H4 (cell line): ENCODE data around the gene ACTR2. TPM values are rescaled to one million over a fixed set of nuclear protein-coding genes. Genes with fewer than 3 reads are reported as not detected.
"Not testable (repeated sequence)": the region's sequence is repeated elsewhere in the genome, so short reads cannot be mapped to it uniquely, and the experiment has no call there.

ENCODE experiments used
- DNase-seq: peaks from one replicate; pipeline ENCODE4 v3.0.0-alpha.2; 2015; ENCODE audit warnings: low spot score
- total RNA-seq: library from RNA; depleted of rRNA; stranded (reverse); fragments of >200 nt; shearing (Covaris generic); gene quantifications from 2 replicates; pipeline ENCODE4 v1.2.3, GENCODE V29; 2014; rRNA removed

The ACTR2 gene
- 28.0 and 45.3 TPM in 2 replicates for total RNA-seq

DNA sequence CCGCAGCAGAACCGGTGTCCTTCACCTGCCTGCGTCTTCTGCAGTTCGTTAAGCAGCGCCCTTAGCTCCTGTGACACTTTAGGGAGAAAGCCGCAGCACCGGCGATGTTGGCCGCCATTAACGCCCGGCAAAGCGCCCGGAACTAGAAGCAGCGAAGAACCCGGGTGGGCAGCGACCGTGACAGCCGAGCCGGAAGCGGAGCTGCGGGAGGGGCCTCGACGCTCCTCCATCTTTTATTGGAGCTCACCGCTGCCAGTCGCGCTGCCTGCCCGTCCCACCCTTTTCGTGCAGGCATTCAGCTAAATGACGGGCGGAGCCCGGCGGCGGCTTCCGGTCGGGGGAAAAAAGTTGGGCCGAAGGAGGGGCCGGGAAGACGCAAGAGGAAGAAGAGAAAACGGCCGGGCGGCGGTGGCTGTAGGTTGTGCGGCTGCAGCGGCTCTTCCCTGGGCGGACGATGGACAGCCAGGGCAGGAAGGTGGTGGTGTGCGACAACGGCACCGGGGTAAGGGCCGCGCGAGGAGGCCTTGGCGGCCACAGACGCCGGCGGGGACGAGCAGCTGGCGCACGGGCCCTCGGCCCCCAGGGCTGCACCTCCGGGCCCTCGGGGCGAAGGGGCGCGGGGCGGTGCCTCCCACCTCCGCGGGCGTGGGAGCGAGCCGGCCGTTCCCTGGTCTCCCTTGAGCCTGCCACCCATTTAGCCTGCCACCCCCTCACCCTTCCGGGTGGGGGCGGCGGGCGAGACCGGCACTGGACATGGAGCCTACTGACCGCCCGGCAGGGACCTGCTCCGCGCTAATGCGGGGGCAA, at the start of gene ACTR2:
ACTR2 (plus strand) TSS at position 376 of the 807 bp plus-strand sequence; CDS start at position 455, 79 bp downstream.
- peak; percentile 95 for DNase-seq

DNA sequence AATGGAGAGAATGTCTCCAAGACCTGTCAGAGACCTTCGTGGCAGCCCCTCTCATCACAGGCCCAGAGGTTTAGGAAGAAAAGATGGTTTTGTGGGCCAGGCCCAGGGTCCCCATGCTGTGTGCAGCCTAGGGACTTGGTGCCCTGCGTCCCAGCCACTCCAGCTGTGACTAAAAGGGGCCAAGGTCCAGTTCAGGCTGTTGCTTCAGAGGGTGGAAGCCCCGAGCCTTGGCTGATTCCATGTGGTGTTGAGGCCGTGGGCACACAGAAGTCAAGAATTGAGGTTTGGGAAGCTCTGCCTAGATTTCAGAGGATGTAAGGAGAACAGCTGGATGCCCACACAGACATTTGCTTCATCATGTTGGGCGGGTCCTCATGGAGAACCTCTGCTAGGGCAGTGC, 45.1 kb upstream of the ACTR2 start:
- DNase-seq = no peak

DNA sequence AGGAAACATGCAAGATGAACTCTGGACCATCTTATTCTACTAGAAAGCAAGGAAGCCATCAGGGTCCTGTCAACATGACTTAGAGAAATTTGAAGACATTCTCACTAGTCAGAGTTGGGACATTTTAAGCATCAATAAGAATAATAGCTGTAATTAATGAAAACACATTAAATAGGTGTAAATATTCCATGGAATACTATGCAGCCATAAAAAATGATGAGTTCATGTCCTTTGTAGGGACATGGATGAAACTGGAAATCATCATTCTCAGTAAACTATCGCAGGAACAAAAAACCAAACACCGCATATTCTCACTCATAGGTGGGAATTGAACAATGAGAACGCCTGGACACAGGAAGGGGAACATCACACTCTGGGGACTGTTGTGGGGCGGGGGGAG, 44.2 kb upstream of the ACTR2 start:
- DNase-seq = not testable (repeated sequence)

DNA sequence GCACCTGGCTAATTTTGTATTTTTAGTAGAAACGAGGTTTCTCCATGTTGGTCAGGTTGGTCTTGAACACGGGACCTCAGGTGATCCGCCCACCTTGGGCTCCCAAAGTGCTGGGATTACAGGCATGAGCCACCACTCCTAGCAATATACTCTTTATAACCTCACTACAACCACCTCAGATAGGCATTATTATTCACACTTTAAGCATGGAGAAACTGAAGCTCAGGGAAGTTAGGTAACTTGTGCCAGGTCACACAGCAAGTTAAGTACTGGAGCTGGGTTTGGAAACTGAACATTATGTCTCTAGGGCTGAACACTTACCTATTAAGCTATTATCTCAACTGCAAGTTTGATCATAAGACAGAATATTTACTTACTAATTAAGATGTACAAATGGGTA, 42.6 kb upstream of the ACTR2 start:
- DNase-seq = no peak

DNA sequence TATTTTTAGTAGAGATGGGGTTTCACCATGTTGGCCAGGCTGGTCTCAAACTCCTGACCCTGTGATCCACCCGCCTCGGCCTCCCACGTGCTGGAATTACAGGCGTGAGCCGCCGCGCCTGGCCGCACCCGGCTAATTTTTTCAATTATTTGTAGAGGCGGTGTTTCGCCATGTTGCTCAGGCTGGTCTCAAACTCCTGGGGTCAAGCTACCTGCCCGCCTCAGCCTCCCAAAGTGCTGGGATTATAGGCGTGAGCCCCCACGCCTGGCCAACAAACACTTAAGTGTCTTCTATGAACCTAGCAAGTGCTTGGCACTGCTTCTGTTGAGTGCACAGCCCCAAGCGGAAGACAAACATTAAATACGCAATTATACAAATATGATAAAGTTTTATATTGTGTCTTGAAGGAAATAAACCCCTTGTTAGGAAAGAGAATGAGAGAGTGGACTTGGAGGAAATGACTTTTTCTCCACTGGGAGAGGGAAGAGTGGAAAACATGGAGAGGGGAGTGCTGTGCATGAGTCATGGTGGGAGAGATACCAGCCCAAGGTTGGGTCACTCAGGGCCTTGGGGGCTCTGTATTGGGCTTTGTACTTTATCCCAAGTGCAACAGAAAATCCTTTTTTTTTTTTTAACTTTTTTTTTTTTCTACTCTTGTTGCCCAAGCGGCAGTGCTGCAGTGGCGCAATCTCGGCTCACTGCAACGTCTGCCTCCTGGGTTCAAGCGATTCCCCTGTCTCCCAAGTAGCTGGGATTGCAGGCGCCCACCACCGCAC, 41.4 kb upstream of the ACTR2 start:
- no peak for DNase-seq

DNA sequence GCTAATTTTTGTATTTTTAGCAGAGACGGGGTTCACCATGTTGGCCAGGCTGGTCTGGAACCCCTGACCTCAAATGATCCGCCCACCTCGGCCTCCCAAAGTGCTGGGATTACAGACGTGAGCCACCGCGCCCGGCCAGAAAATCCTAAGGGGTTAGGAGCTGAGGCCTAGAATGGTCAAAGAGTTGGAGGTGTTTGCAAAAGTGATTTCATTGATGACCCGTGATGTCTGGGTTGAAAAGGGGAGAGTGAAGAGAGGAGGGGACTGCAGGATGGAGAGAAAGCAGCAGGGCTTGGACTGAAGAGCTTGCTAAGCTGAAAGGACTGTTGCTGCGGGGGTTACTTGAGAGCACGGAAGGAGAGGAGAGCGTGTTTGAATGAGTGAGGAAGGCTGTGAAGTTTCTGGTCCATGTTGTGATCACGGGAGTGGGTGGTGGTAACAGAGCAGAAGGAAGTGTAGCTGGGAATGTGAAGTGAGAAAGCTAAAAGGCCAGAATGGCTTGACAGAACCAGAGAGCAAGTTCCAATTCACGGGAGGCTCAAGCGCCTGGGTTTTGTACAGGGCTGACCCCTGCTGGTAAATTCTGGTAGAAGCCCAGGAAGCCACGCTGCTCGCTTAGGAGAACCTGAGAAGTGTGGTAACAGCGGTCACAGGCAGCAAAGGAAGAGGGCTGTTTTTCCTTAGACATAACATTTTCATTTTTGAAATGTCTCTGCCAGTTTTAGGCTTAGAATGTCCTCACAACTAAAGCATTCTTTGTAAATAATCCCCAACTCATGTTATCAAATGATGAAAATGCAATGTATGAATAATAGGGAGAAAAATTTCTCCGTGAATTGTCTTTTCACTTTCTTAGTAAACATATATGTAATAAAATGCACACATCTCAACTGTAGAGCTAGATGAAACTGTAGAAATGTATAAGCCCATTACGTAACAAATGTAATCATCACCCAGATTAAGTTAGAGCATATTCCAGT, 40.5 kb upstream of the ACTR2 start:
- DNase-seq = peak; percentile 62

DNA sequence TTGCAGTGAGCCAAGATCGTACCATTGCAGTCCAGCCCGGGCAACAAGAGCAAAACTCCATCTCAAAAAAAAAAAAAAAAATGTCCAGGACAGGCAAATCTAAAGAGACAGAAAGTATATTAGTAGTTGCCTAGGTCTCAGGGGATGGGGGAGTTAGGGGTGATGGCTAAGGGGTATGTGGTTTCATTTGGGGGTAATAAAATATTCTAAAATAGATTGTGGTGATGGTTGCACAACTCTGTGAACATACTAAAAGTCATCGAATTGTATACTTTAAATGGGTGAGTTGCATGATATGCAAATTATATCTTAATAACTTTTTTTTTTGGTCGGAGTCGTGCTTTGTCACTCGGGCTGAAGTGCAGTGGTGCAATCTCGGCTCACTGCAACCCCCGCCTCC, 34.2 kb upstream of the ACTR2 start:
- DNase-seq = no peak

DNA sequence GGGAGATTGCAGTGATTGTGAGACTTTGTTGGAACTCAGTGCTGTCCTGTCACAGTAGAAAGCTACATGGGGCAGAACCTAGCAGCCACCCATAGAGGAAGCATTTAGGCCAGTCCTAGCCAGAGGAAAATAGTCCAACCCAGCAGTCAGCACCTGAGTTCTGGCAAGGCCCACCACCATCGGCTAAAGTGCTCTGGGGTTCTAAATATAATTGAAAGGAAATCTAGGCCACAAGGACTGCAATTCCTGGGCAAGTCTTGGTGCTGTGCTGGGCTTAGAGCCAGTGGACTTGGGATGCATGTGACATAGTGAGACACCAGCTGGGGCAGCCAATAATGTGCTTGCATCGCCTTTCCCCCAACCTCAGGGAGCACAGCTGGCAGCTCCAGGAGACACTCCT, 28.9 kb upstream of the ACTR2 start:
- peak; percentile 21 for DNase-seq

DNA sequence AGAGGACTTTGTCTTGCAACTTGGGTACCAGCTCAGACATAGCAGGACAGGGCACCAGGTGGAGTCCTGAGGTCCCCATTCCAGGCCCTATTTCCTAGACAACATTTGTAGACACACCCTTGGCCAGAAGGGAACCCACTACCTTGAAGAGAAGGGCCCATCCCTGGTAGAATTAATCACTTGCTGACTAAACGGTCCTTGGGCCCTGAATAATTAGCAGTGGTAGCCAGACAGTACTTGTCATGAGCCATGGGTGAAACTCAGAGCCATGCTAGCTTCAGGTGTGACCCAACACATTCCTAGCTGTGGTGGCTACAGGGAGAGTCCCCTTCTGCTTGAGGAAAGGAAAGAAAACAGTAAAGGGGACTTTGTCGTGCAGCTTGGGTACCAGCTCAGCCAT, 28.5 kb upstream of the ACTR2 start:
- no peak for DNase-seq

DNA sequence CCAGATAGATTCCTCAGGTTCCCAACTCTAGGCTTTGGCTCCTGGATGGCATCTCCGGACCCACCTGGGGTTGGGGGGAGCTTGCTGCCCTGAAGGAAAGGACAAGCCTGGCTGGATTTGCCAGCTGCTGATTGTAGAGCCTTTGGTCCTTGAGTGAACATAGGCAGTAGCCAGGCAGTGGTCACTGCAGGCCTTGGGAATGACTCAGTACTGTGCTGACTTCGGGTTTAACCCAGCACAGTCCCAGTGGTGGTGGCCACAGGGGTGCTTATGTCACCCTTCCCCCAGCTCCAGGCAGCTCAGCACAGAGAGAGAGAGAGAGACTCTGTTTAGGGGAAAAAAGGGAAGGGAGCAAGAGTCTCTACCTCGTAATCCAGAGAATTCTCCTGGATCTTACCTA, 27.7 kb upstream of the ACTR2 start:
- no peak for DNase-seq

DNA sequence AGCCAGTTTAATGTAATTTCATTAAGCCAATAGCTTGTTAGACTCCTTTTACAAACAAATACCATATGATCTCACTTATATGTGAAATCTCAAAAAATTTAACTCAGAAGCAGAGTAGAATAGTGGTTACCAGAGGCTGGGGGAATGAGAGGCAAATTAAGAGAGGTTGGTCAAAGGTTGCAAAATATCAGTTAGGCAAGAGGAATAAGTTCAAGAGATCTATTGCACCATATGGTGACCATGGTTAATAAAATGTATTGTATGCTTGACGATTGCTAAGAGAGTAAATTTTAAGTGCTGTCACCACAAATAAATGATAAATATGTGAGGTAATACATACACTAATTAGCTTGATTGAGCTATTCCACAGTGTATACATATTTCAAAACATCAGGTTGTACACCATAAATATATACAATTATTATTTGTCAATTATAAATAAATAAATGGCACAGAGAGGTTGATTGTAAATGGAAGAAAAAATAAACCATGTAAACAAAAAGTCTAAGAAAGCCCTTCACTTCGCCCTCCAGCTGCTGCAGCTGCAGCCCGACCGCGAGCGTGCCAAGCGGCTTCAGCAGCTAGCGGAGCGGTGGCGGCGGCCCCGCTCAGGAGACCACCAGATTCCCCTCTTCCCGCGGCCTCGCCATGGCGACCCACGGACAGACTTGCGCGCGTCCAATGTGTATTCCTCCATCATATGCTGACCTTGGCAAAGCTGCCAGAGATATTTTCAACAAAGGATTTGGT, 23.0 kb upstream of the ACTR2 start:
- DNase-seq = no peak

DNA sequence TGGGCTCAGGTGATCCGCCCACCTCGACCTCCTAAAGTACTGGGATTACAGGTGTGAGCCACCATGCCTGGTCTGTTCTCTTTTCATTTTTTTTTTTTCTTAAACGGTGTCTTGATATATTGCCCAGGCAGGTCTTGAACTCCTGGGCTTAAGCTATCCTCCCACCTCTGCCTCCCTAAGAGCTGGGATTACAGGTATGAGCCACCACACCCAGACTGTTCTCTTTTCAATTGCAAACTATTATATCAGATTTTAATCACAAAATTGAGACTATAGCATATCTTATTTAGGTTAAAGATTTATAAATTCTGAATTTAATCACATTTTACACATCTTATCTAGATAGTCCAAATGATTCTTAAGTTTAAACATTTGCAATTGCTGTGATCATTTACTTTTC, 15.5 kb upstream of the ACTR2 start:
- DNase-seq = no peak

DNA sequence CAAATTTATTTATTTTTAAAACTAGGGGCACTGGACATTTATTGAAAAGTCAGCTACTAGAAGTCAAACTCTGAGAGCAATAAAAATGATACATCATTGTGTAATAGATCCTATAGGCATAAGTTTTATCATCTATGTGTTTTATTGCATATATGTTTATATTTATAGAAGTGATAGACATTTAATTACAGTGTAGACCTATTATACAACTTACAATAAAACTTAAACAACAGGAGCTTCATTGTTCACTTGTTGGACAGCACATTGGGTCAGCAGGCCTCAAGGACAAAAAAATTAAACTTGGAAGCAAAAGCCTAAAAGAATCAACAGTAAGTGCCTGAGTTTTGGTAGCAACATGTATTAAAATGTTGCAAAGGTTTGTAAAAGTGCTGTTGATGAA, 15.0 kb upstream of the ACTR2 start:
- DNase-seq = no peak

DNA sequence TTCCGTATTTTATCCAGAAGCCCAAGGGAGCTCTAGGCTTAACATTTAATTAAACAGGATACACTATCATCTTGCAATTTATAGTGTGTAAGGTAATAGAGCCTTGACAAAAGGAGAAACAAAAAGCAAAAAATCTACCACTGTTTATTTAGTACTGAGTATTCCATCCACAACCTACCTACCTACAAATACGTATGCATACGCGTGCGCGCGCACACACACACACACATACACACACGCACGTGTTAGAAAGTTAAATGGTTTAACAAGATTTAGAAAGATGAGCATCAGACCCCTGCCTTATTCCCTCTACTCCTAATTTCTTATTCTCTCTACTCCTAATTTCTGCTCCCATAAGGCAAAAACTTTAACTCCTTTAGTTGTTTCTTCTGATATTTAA, 14.6 kb upstream of the ACTR2 start:
- no peak for DNase-seq

DNA sequence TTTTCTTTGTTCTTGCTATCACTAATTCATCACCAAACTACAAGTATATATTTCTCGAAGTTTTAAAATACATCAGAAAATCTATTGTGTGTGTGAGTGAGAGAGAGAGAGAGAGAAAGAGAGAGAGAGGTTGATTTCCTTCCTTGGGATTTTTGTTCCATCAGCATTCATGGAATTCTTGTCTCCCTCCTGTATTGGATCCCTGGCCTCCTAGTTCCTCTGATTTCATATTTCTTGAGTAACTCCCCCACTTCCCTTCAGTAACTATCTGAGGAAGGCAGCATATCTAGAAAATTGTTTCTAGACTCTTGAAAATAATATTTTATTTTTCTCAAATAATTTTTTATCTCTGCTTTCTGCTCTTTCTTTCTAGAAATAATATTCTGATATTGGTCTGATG, 13.3 kb upstream of the ACTR2 start:
- DNase-seq = no peak

DNA sequence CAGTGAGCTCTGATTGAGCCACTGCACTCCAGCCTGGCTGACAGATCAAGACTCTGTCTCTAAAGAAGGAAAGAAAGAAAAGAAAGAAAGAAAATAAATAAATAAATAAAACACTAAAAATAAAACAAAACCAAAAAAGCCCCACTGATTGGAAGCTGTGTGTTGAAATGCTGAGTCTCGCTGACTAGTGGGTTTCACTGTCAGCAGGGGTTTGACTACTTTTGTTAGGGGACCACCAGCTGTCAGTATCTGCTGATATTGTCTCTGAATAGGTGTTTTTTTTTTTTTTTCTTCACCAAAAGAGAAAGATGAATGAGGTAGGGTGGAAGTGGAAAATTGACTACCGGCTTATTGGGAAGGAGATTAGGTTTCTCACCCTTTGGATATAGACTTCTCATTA, 12.8 kb upstream of the ACTR2 start:
- DNase-seq = no peak

DNA sequence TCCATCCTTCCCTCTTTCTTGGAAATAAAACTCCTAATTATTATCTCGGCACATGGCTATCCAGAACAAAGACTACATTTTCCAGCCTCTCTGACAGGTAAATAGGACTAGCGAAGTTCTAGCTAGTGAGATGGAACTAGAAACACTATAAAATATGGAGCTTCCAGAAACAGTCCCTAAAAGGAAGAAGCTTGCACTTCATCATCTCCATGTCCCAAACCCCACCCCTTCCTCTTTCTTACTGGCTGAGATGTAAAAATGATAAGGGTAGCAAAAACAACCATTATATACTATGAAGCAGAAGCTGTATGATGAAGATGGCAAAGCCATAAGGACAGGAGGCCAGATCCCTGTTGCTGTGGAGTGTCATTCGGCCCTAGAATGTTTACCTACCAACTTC, 11.7 kb upstream of the ACTR2 start:
- DNase-seq = no peak

DNA sequence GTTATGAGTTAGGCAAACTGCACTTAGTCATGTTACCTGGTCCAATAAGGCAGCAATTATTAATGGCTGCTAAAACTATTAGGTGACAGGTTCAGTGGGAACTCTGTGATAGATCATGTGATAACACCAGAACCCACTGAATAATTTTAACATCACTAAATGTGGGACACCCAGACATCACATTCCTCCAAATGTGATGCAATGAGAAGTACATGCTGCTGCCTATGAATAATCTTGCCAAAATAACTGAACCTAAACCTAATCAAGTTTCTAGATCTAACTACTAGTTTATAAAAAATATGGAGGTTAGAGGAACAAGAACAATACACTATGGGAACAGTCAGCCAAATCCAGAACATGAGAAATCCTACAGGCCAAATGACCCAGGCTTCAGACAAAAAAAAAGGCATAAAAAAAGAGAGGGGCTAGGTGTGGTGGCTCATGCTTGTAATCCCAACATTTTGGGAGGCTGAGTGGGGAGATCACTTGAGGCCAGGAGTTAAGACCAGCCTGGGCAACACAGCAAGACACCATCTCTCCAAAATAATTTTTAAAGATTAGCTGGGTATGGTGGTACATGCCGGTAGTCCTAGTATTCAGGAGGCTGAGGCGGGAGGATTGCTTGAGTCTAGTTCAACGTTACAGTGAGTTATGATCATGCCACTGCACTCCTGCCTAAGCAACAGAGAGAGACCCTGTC, 7.0 kb upstream of the ACTR2 start:
- no peak for DNase-seq

DNA sequence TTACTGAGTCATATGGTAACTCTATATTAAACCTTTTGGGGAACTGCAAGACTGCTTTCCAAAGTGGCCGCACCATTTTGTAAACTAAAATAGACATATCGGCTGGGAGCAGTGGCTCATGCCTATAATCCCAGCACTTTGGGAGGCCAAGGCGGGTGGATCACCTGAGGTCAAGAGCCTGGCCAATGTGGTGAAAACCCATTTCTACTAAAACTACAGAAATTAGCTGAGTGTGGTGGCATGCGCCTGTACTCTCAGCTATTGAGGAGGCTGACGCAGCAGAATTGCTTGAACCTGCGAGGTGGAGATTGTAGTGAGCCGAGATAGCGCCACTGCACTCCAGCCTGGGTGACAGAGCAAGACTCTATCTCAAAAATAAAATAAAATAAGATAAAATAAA, 6.4 kb upstream of the ACTR2 start:
- not testable (repeated sequence) for DNase-seq

DNA sequence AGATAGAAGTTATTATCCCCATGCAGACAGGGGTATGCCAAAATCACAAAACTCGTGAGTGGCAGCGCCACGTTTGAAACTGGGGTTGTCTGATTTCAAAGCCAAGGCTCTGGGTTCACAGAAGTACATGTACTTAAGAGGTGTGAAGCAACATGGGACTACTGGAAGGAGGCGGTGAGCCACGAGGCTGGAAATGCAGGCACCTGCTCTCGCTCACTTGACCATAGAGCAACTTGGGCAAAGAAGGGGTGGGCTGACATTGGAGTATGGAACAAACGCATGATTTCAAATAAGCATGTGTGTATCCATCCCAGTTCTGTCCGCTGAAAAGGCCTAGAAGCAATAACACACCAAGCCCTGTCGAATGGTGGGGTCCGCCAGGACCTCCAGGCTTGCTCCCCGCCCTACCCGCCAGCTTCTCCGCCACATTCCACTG, 593 bp upstream of the ACTR2 start:
- peak; percentile 14 for DNase-seq
